SK-N-SH treated with all-trans-retinoic acid at 6 μM for 48 hours (cell line): Measurements from ENCODE around the gene CPS1.

Experiments used
- ZFP3 ChIP-seq: fragments of 250-450 bp; sonication (Bioruptor Pico); IDR thresholded peaks from 2 replicates; pipeline ENCODE4 v1.5.0; 2020; ENCODE audit warnings: mild to moderate bottlenecking, moderate library complexity
- TF ChIP-seq, protein P1 (sequence below): fragments of 250-450 bp; sonication (Bioruptor Pico); IDR thresholded peaks from 2 replicates; pipeline ENCODE4 v1.5.0; 2020; ENCODE audit warnings: mild to moderate bottlenecking, moderate library complexity

DNA sequence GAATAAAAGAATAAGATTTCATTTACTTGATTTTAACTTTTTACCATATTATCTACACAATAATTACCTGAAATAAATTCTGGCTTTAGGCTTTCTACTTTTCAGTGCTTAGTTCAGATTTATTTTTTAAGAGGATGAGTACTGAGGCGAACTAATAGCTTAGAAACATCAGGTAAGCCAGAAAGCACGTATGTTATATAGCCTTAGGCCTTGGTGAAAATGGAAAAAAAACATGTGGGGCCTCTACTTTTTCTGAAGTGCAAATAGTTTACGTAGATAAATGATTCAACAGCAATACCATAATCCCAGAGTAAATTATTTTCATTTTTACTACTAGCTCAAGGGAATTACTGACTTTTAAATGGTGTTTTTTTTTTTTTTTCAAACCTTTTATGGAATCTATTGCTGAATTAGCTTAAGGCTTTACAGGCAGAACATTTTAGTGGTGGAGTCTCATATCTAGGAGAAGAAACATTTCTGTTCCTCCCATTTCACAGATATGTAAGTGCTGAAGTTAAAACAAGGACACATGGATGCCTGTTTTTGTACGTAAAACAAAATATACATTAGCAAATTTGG lies 6.2 kb downstream of the CPS1 start:
- TF ChIP-seq ZFP3 (CRISPR knock-in tag): no peak
- TF ChIP-seq, protein P1, sequence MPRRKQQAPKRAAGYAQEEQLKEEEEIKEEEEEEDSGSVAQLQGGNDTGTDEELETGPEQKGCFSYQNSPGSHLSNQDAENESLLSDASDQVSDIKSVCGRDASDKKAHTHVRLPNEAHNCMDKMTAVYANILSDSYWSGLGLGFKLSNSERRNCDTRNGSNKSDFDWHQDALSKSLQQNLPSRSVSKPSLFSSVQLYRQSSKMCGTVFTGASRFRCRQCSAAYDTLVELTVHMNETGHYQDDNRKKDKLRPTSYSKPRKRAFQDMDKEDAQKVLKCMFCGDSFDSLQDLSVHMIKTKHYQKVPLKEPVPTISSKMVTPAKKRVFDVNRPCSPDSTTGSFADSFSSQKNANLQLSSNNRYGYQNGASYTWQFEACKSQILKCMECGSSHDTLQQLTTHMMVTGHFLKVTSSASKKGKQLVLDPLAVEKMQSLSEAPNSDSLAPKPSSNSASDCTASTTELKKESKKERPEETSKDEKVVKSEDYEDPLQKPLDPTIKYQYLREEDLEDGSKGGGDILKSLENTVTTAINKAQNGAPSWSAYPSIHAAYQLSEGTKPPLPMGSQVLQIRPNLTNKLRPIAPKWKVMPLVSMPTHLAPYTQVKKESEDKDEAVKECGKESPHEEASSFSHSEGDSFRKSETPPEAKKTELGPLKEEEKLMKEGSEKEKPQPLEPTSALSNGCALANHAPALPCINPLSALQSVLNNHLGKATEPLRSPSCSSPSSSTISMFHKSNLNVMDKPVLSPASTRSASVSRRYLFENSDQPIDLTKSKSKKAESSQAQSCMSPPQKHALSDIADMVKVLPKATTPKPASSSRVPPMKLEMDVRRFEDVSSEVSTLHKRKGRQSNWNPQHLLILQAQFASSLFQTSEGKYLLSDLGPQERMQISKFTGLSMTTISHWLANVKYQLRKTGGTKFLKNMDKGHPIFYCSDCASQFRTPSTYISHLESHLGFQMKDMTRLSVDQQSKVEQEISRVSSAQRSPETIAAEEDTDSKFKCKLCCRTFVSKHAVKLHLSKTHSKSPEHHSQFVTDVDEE (CRISPR knock-in tag): no peak
